SK-N-SH (cell line): Measurements from ENCODE around the gene ST6GALNAC1.

ENCODE experiments used
- CTCF ChIP-seq: fragments of 200-600 bp; sonication (generic); IDR thresholded peaks from 2 replicates; pipeline ENCODE4 v1.6.1; 2017; ENCODE audit warnings: antibody characterized with exemption, mild to moderate bottlenecking, moderate library complexity
- ELF1 ChIP-seq: IDR thresholded peaks from 2 replicates; pipeline ENCODE4 v1.4.0; 2012
- EP300 ChIP-seq, 2 experiments: IDR thresholded peaks; 2 replicates each; pipeline versions ENCODE4 v1.4.0 to v1.6.1; 2012; ENCODE audit warnings: borderline replicate concordance in 1 of 2, low read depth in 1 of 2, low read length in 1 of 2
- FOXM1 ChIP-seq: IDR thresholded peaks from 2 replicates; pipeline ENCODE4 v1.4.0; 2012; ENCODE audit warnings: low read depth, mild to moderate bottlenecking
- GABPA ChIP-seq: IDR thresholded peaks from 2 replicates; pipeline ENCODE4 v1.4.0; 2012; ENCODE audit warnings: low read depth, mild to moderate bottlenecking
- GATA2 ChIP-seq: sonication (generic); formaldehyde crosslinking; IDR thresholded peaks from 2 replicates; pipeline ENCODE4 v1.5.0; 2020; ENCODE audit warnings: mild to moderate bottlenecking, missing genetic modification reagents
- MAX ChIP-seq: IDR thresholded peaks from 2 replicates; pipeline ENCODE4 v1.4.0; 2012; ENCODE audit warnings: low read depth
- MXI1 ChIP-seq: IDR thresholded peaks from 2 replicates; pipeline ENCODE4 v1.6.1; 2012; ENCODE audit warnings: mild to moderate bottlenecking, low read depth, low read length, improper control_type of control experiment
- POLR2AphosphoS5 ChIP-seq: IDR thresholded peaks from 2 replicates; pipeline ENCODE4 v1.6.1; 2012; ENCODE audit warnings: low read depth, low read length
- REST ChIP-seq: IDR thresholded peaks from 2 replicates; pipeline ENCODE4 v1.6.1; 2012; ENCODE audit warnings: mild to moderate bottlenecking, low read depth, low read length, moderate library complexity
- RFX5 ChIP-seq: IDR thresholded peaks from 2 replicates; pipeline ENCODE4 v1.6.1; 2012; ENCODE audit warnings: mild to moderate bottlenecking, improper control_type of control experiment, low read length
- TAF1 ChIP-seq: IDR thresholded peaks from 2 replicates; pipeline ENCODE4 v1.6.1; 2012; ENCODE audit warnings: low read depth, mild to moderate bottlenecking, low read length, moderate library complexity, borderline replicate concordance
- TEAD4 ChIP-seq: IDR thresholded peaks from 2 replicates; pipeline ENCODE4 v1.4.0; 2012; ENCODE audit warnings: mild to moderate bottlenecking, borderline replicate concordance; ENCODE audit not compliant: insufficient read depth

- TF ChIP-seq CTCF (no peak), TEAD4 (no peak), GABPA (no peak), EP300 (IDR thresholded peaks at IDR 0.05; ENCODE audit: borderline replicate concordance in 1 of 2, low read depth in 1 of 2, low read length in 1 of 2) (no peak), TAF1 (no peak), POLR2AphosphoS5 (no peak), RFX5 (no peak), ELF1 (no peak), GATA2 (CRISPR knock-in tag) (no peak), FOXM1 (no peak), REST (no peak), MXI1 (no peak), MAX (no peak)
Measured at GRCh38 chr17:76593959-76594358, 49.6 kb downstream of the ST6GALNAC1 start.
